GM21619 (cell line): ENCODE data around the gene MRPS18B.
"Not testable (repeated sequence)": the region's sequence is repeated elsewhere in the genome, so short reads cannot be mapped to it uniquely, and the experiment has no call there.

Experiments
- ATAC-seq: cut with Tn5 transposase; IDR thresholded peaks from one replicate; pipeline ENCODE4 v1.9.1; 2021; ENCODE audit not compliant: unreplicated experiment

The MRPS18B gene

GRCh38 chr6:30635834-30636233 lies 18.2 kb downstream of the MRPS18B start:
- ATAC-seq: no peak

GRCh38 chr6:30640481-30640880 lies 22.8 kb downstream of the MRPS18B start:
- no peak for ATAC-seq

- ATAC-seq: no peak
These were observed 23.4 kb downstream of the MRPS18B start for GRCh38 chr6:30641048-30641447.

GRCh38 chr6:30643656-30644055 lies 26.0 kb downstream of the MRPS18B start:
- no peak for ATAC-seq

GRCh38 chr6:30644769-30645168 lies 27.1 kb downstream of the MRPS18B start:
- no peak for ATAC-seq

- no peak for ATAC-seq
These were observed 28.3 kb downstream of the MRPS18B start for GRCh38 chr6:30645989-30646388.

- ATAC-seq: peak; percentile 42
These were observed 29.0 kb downstream of the MRPS18B start, which contains the start of gene C6orf136 for GRCh38 chr6:30646450-30647241. C6orf136 (plus strand) TSS chr6:30647133; CDS start chr6:30647232, 99 bp downstream.

- ATAC-seq: peak; percentile 61
These were observed 29.8 kb downstream of the MRPS18B start for GRCh38 chr6:30647242-30648116.

- ATAC-seq: no peak
These were observed 33.5 kb downstream of the MRPS18B start for GRCh38 chr6:30651143-30651542.

- ATAC-seq: no peak
These were observed 37.4 kb downstream of the MRPS18B start for GRCh38 chr6:30654798-30655742.

- no peak for ATAC-seq
These were observed 38.1 kb downstream of the MRPS18B start for GRCh38 chr6:30655743-30656094.

- ATAC-seq: no peak
These were observed 38.9 kb downstream of the MRPS18B start for GRCh38 chr6:30656513-30656912.

- ATAC-seq: no peak
These were observed 39.8 kb downstream of the MRPS18B start for GRCh38 chr6:30657454-30657853.

- ATAC-seq: not testable (repeated sequence)
These were observed 40.3 kb downstream of the MRPS18B start for GRCh38 chr6:30657922-30658321.

GRCh38 chr6:30664994-30665767 lies 47.5 kb downstream of the MRPS18B start:
- no peak for ATAC-seq

- not testable (repeated sequence) for ATAC-seq
These were observed 48.7 kb downstream of the MRPS18B start for GRCh38 chr6:30666300-30666699.

GRCh38 chr6:30670760-30671527 lies 53.3 kb downstream of the MRPS18B start:
- no peak for ATAC-seq

- peak; percentile 75 for ATAC-seq
These were observed 55.0 kb downstream of the MRPS18B start, which contains the start of gene DHX16 for GRCh38 chr6:30672445-30673253. DHX16 (minus strand) TSS chr6:30673006; CDS start chr6:30672841, 165 bp downstream.
